Ramos (cell line): ENCODE results near the gene PRSS50.

Experiments
- in situ Hi-C: fragments of 300-500 bp; cut with MboI; formaldehyde crosslinking; loops from one replicate; pipeline ENCODE4 v1.14.3; 2022; ENCODE audit warnings: low sequenced_read_pairs; ENCODE audit not compliant: unreplicated experiment

PRSS50 gene

DNA sequence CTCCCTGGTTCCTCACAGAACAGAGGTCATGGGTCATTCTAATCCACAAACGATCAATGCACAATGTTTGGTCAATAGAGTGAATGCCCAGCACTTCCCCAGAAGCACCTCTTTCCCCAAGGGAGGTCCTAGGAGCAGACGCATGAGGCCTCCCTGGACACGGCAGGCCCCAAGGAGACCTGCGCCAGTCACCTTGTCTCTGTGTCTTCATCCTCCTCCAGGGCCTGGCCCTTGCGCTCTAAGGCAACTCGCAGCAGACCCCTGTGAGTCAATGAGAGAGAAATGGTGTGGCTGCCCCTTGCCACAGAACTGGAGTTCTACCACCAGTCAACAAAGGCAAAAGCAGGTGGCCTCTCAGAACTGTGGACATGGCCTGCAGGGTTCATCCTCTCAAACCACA lies 42.2 kb downstream of the PRSS50 start:
- in situ Hi-C loops = no loop called here

DNA sequence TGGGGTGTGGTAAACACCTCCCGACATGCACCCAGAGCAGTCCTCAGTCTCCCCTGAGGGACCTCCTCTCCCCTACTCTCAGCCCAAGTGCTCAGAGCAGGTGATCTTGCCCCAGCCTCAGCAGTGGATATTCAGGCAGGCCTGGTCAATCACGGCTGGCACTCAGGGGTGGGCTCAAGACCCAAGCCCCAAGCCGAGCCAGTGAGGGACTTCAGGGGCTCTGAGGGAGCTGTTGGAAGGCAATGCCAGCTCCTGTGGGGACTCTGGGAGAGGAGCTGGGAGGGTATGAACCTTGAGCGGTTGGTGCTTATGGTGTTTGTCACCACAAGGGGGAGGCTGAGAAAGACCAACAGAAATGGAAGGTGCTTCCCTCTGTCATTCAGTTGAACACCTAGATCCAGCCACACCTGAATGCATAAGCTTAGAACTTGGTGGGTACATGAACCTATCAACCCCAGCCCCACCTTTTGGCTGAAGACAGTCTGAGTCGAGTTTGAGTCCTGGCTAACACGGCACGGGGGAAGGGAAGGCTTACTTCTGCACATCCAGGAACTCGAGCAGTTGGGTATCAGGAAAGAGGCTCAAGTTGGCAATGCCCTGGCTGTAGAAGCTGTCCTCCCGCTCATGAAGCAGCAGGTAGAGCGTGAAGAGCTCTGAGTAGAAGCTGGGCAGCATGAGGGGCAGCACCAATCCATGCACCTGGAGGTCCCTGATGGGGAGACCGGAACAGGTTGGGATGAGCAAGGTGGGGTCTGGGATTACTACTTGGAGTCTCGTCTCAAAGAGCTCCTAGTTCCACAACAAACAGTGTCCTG lies 43.4 kb downstream of the PRSS50 start:
- in situ Hi-C loops = no loop called here

DNA sequence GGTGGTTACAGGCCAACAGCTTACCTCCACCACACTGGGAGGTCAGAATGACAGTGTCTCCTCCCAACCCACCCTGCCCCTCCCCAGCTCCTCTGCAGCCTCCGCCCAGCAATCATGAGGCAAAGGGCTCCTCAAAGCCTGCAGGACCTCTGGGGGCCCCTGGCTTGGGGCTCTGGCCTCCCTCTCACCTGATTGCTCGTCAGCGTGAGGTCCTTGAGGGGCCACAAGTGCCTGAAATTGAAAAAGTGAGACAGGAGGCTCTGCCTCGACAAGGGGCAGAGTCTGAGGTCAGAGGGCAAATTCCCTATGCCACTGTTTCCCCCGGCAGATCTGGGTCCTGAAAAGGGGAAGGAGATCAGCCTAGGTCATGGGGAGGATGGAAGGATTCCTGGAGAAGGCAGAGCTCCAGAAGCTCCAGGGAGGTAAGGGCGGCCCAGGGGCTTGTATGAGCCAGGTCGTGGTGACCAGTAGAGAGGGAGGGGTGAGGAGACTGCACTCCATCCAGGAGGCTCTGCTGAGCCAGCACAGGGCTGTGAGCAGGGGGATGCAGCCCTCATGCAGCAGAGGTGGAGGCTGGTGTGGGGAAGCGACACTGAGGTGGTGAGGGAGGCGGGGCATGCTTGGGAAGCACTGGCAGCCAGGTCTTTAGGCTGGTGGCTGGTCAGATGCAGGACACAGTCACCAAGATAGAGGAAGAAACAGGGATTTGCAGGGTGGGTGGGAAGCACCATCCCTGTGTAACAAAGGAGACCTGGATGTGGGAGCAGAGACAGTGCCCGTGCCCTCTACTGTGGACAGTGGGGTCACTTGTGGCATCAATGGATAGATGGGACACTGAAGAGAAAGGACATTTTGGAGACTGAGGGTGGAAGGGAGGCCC lies 44.3 kb downstream of the PRSS50 start:
- in situ Hi-C loops = no loop called here

DNA sequence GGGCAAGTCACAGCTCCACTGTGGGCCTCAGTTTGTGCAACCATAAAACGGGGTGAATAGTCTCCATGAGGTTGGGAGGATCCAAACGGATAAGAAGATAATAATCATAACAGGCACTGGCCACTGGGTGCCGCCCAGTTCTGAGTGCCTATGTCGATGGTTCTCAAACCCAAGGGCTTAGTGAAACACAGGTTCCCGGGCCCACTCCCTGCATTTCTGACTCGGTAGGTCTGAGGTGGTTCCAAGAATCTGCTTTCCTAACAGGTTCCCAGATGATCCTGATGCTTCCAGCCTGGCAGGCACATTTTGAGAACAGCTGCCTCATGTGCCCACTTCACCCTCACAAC lies 45.3 kb downstream of the PRSS50 start:
- in situ Hi-C loops = no loop called here

DNA sequence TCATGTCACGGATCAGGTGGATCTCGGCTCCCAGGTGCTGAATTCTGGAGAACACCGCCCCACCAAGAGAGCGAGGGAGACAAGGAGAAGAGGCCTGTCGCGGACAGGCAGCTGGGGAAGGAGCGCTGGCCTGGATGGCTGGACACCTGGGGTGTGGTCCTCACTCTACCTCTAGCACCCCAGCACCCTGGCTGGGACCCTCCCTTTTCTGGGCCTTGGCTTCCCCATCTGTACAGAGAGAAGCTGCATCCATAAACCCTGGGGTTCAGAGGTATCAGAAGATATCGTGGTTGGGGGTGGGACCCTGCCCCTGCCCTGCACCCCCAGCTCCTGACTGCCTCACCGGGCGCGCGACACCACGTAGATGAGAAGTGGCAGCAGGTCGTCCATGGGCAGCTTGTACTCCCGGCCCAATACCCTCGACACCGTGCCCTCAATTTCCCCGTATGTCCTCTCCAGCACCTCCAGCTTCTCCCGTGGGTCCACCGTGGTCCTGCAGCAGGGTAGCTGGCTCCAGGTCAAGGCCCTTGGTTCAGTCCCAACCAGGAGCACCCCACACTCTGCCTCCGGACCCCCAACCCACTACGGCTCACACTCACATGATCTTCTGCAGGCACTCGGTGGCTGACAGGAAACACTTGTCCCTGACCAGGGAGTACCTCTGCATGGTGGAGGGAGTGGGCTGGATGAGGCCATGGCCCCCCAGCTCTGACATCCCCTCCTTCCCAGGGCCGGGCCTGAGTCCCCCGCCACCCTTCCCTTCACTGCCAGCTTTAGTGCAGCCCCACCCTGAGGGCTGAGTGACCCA lies 45.9 kb downstream of the PRSS50 start:
- in situ Hi-C loops = no loop called here

DNA sequence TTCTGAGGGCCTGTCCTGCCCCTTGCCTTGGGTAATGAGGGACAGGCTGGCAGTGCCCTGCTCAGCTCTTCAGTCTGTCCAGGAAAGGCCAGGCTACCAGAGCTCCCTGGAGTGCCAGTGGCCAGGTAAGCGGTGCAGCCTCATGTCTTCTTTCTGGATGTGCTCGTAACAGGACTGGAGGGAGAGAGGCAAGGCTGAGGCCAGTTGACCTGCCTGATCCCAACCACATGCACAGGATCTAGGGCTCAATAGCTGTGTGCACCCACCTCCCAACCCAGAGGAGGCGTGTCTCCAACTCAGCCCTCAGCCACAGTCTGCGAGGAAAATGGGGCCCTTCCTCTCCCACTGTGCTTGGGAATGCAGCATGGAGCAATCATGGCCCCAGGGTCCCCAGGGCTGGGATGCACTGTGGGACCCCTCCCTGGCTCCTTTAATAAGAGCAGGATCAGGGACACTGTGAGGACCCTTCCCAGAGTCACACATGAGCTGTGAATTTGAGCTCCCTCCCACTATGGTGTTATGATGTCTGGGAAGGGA lies 46.7 kb downstream of the PRSS50 start:
- in situ Hi-C loops = no loop called here

DNA sequence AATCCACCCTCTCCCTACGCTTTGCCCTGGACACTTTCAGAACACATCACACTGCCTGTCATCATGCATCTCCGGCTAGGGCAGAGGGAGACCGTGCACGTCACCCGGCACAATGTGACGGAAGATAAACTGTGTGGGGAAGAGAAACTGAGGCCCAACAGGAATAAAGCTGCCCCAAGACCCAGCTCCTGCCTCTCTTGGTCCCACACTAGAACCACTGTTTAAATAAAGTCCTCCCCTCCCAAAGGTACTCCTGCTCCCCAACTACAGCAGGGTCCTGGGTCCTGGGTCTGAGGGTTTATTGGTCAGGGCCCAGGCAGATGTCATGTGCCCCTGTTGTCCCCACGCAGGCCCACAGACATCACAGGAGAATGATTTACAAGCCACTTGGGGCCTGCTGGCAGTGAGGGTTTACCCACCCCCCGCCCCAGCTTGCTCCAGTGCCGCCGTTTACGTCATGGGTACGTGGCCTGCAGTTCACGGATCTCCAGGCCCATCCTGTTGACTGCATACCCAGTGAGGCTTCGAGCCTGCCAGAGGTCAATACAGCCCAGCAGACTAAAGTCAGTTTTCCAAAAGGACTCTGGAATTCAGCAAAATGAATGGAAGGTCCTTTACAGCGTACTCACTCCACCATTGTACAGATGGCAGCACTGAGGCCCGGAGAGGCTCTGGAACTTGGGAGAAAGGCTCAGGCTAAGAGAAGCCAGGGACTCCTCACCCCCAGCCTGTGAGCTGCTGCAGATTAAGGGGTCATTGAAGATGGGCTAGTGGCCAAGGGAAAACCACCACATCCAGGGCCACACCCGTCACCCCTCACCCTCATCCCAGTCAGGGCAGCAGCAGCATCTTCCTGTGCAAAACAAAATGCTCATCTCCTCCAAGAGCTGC lies 47.4 kb downstream of the PRSS50 start:
- in situ Hi-C loops = no loop called here

DNA sequence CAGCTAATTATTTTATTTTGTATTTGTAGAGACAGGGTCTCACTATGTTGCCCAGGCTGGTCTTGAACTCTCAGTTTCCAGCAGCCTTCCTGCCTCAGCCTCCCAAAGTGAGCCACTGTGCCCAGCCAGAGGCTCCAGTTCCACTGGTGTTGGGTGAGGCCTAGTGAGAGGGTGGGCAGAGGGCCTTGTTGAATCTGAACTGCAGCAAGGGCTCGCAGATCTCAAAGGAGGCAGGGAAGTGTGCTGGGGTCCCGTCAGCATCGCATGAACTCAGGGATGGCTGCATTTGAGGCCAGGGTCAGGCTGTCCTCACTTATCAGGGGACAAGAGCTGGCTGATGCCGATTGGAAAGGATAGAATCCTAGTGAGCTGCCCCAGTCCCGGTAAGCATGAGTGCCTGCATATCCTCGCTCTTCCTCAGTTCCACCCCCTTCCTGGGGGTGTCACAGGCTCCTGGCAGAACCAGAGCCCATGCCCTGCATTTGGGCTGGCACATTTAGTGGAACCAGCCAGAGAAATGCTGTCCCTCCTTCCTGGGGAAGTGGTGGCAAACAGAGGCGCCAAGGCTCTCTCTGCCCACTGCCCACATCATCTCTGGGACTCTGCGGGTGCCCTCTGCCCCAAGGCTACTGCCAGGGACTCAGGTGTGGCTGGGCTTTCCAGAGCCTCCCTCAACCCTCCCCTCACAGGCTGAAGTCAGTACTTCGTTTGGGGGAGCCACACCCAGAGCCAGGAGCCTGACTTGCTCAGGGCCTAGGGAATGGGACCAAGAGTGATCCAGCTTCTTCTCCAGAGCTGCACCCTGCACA lies 48.3 kb downstream of the PRSS50 start:
- in situ Hi-C loops = no loop called here

DNA sequence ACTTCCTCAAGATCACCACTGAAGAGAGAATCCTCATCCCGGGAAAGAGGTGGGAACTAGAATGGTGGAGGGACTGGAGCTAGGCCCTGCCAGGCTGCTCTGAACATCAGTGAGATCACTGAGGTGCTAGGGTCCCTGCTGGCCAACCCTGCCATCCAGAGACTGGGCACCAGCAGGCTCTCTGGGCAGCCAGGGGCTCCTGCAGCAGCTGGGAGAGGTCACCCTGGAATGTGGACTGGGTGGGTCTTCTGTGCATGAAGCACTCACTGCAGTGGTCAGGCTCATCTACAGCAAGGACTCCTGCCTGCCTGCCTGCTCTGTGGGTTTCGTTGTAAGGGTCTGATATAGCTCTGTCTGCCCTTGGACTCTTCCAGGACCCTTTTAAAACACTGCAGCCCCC lies 49.1 kb downstream of the PRSS50 start:
- in situ Hi-C loops = no loop called here

DNA sequence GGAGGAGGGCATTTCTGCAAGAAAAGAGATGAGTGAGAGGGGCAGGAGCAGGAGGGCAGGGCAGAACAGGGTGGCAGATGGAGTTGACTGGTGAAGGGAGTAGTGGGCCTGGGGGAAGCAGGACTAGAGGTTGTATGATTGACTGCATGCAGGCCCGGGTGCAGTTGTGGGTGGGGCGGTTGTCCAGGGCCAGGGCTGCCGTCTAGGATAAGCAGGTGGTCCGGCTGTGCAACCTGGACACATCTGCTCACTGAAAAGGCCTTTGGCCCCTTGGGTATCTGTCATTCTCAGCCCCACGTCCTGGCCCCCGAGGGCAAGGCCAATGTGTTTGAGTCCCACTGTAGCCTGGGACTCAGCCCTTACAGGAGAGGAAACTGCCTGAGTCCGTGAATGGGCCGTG lies 49.6 kb downstream of the PRSS50 start:
- in situ Hi-C loops = no loop called here

DNA sequence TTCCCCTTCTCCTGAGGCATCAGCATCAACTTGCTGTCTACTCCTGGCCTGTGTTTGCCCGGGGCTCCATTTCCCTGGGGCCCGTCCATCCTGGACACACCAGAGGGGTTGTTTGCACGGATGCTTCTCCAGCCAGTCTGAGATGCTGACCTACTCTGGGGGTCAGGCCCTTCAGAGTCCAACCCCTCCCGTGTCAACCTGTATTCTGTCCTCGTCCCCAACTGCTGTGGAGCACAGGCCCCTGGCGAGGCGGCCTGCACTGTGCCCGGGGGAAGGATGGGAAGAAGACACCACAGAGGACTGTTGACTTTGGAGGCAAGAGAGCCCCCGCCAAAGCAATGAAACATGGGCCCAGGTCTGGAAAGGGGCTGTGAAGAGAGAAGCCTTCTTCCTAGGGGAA lies 50.0 kb downstream of the PRSS50 start:
- in situ Hi-C loops = no loop called here

DNA sequence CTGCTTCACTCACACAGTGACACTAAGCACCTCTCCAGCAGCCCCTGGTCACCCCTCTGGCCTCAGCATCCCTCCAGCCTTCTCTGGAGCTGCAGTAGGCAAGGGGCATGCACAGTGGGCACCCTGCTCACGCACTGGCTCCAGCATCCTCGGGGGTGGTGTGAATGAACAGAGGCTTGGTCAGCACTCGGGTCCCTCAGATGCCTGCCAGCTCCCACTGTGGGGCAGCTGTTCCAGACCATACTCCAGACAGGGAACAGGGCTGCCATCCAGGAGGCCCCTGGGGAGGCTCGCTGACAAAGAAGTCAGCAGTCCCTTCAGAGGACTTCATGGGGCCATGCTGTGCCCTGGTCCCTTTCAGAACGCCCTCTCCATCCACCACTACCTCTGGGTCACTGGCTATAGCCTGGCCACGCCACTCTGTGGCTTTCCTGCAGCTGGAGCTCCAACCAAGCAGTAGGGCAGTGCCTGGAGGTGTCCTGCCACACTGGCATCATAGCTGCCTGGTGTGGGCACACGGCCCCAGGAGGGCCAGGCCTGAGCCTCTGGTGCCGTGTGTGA lies 50.5 kb downstream of the PRSS50 start:
- in situ Hi-C loops = no loop called here

DNA sequence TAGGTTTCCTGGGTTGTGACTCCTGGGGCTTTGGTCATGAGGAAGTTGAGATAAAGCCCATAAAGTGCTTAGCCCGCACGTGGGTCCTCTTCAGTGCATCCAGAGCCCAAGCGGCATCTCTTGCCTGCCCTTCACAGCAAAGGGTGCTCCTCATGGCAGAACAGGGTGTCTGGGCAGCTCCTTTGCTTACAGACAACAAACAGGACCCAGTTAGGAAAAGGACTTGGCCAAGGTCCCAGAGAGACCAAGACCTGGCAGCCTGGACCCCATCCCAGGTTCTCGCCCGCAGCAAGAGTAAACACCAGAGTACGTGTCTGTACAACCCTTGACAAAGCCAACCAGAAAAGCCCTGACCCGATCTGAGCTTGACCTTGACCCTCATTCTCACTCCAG lies 51.2 kb downstream of the PRSS50 start:
- in situ Hi-C loops = no loop called here

DNA sequence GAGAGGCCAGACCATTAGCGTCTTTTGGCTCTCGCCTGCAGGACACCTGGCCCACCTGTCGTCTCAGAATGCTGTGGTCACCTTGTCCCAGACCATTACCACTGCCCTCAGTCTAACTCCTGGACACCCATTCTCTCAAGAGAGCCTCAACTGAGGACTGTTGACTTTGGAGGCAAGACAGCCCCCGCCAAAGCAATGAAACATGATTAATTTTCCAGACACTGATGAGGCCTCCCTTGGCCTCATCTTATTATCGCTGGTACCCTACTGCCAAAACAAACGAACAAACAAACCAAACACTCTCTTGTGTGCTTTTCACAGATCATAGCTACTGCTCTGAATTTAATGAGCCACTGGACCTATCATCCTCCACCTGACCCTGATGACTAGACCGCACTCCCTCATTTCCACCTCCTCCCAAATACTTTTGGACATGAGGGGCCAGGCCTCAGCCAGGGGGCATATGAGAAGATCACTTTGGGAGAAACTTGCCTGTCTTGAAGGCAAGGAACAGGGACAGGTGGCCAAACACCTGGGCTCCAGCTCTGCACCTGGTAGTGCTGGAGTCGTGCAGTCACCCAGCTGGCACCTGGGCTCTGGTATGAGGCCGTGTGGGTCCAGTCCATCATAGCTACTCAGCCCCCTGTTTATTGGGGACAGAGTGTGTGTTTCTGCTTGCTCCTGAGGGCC lies 51.8 kb downstream of the PRSS50 start:
- in situ Hi-C loops = no loop called here

DNA sequence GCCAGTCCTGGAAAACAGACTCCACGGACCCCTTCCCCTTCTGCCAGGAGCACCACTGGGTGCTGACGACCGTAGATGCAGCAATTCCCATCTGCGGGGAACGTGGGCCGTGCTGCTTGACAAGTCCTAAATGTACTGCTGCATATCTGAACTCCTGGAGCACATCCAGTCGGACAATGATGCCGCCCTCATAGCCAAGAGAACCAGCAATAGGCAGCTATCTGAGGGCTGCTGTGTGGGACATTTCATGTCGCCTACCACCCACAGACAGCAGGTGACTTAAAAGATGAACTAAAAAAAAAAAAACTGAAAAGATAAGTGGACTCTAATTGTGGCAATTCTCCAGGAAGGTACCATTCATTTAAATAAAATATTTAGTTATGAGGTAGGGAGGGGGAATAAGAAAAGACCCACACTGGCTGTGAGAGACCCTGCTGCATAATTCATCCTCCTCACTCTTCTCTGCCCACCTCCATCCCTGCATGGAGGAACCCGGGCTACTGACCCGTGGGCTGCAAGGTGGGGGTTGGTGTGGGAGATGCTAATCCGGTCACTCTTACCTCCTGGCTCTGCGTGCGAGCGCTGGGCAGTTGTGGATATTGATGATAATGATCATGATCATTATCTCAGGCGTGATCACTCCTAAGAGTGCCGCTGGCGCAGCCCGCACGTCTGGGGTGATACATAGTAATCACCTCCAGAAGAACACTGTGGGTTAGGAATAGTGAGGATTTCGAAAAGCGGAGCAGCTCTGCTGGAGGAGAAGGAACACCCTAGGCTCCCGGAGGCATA lies 52.5 kb downstream of the PRSS50 start:
- in situ Hi-C loops = no loop called here

DNA sequence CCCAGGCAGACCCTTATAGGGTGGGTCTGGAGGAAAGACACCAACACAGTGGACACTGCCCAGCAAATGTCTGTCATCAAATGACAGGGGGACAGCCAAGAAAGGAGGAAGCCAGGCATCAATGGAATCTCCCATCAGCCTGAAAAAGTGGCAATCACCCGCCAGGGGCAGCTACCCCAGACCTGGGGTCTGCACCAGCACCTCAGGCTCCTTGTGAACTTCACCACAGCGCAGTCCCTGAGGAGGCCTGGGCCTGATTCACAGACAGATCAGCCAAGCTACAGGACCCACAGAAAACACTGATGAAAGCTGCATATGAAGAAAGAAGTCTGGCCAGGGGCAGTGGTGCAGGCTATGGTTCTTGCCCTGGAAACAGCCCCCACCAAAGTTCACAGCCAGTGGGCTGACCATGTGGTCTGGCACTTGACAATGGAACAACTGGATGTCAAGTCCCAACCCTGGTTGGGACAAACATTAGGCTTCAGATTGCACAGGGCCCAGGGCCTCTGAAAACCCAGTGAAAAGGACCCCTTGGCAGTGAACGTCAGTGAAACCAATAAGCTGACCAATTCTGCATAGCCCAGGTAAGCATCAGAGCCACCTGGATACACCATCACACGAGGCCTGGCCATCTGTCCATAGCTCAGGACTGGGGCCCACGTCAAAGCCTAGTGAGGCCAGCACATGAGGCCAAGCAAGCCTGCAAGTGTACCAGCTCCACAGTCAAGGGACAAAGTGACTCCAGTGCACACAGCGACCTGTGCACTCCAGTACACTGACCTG lies 53.3 kb downstream of the PRSS50 start:
- in situ Hi-C loops = no loop called here
